Endothelial cell of umbilical vein (primary cell): ENCODE results near the gene NSMCE1. TPM values are rescaled to one million over a fixed set of nuclear protein-coding genes. Genes with fewer than 3 reads are reported as not detected.
A peak's percentile ranks its signal among the peaks of the same experiment; 100 is the strongest.

ENCODE experiments used
- BruUV-seq: library from RNA; stranded (reverse); fragments of 400-500 nt; replicated peaks from 2 replicates; lab custom pipeline; 2021; lab: Mats Ljungman, UMichigan
- CTCF ChIA-PET: fragments of 300-600, 350-600 bp; sonication (Branson Sonifier 250); formaldehyde crosslinking; loops from one replicate; lab custom pipeline; 2021; ENCODE audit warnings: antibody characterized with exemption, inconsistent platforms; lab: Charles Lee
- POLR2A ChIA-PET: fragments of 300-600, 350-600 bp; sonication (Branson Sonifier 250); formaldehyde crosslinking; loops from one replicate; lab custom pipeline; 2021; ENCODE audit warnings: antibody characterized with exemption, inconsistent platforms; lab: Charles Lee
- DNase-seq: peaks from one replicate; pipeline ENCODE4 v3.0.0-alpha.2; 2011; ENCODE audit warnings: low read depth, low spot score
- FAIRE-seq: peaks from 2 replicates; lab custom pipeline; 2011; peaks lifted over from hg19 to GRCh38; lab: Jason Lieb, UNC
- H2AFZ ChIP-seq: 2 replicates; pipeline ENCODE4 v1.6.0; 2012; ENCODE audit warnings: low read depth, low read length, control low read depth, inconsistent platforms
- H3K27ac ChIP-seq: 2 replicates; pipeline ENCODE4 v1.5.1; 2011; ENCODE audit warnings: low read depth, mild to moderate bottlenecking, control low read depth, low read length, moderate library complexity; ENCODE audit not compliant: insufficient read depth
- H3K27me3 ChIP-seq, 2 experiments: 2 replicates each; pipeline versions ENCODE4 v1.6.0 to v1.6.1; 2011; ENCODE audit warnings: low read length in 2 of 2, mixed read lengths in 1 of 2; ENCODE audit not compliant: control insufficient read depth in 2 of 2, insufficient read depth in 2 of 2
- H3K36me3 ChIP-seq, 2 experiments: 2 replicates in 1 of 2; 3 replicates in 1 of 2; pipeline ENCODE4 v1.5.1; 2011; ENCODE audit warnings: low read length in 2 of 2, mild to moderate bottlenecking in 1 of 2, moderate library complexity in 1 of 2; ENCODE audit not compliant: control insufficient read depth in 2 of 2, insufficient read depth in 2 of 2; ENCODE audit errors: extremely low read depth in 1 of 2
- H3K4me1 ChIP-seq: 3 replicates; pipeline ENCODE4 v1.5.1; 2011; ENCODE audit warnings: mild to moderate bottlenecking, low read length; ENCODE audit not compliant: control insufficient read depth, insufficient read depth; ENCODE audit errors: extremely low read depth
- H3K4me2 ChIP-seq: 2 replicates; pipeline ENCODE4 v1.6.1; 2011; ENCODE audit warnings: low read length, control low read depth, mixed read lengths; ENCODE audit not compliant: insufficient read depth
- H3K4me3 ChIP-seq, 3 experiments: fragments of 200-600 bp in 1 of 3; sonication (generic), shearing (Covaris generic) in 1 of 3; replicated peaks in 1 of 3; 2 replicates each; pipeline ENCODE4 v1.5.1; 2011 to 2016; ENCODE audit warnings: control low read depth in 3 of 3, low read length in 3 of 3, mild to moderate bottlenecking in 2 of 3, inconsistent platforms in 1 of 3, low read depth in 1 of 3, moderate library complexity in 1 of 3; ENCODE audit not compliant: insufficient read depth in 1 of 3
- H3K79me2 ChIP-seq: 2 replicates; pipeline ENCODE4 v1.6.0; 2012; ENCODE audit warnings: low read length, inconsistent platforms; ENCODE audit not compliant: control insufficient read depth, insufficient read depth
- H3K9ac ChIP-seq: replicated peaks from 2 replicates; pipeline ENCODE3; 2011; ENCODE audit warnings: low read length, control low read depth; ENCODE audit not compliant: insufficient read depth; ENCODE audit errors: extremely low read depth
- H3K9me1 ChIP-seq: replicated peaks from 3 replicates; pipeline ENCODE4 v1.6.0; 2011; ENCODE audit warnings: mild to moderate bottlenecking, low read length; ENCODE audit not compliant: control insufficient read depth, insufficient read depth; ENCODE audit errors: extremely low read depth
- H3K9me3 ChIP-seq: replicated peaks from 2 replicates; pipeline ENCODE4 v1.5.1; 2012; ENCODE audit warnings: low read length, inconsistent platforms; ENCODE audit not compliant: control insufficient read depth, insufficient read depth
- H4K20me1 ChIP-seq: replicated peaks from 2 replicates; pipeline ENCODE3; 2011; ENCODE audit warnings: mild to moderate bottlenecking, low read length; ENCODE audit not compliant: control insufficient read depth, insufficient read depth; ENCODE audit errors: extremely low read depth
- CTCF ChIP-seq, 2 donors: IDR thresholded peaks; 1 replicate in 1 of 2; 2 replicates in 1 of 2; pipeline ENCODE4 v1.5.1; 2011; ENCODE audit warnings: low read length in 2 of 2, mild to moderate bottlenecking in 2 of 2, moderate library complexity in 2 of 2, control low read depth in 1 of 2, inconsistent platforms in 1 of 2, low read depth in 1 of 2; ENCODE audit not compliant: insufficient read depth in 1 of 2; ENCODE audit errors: extremely low read depth in 1 of 2
- EZH2 ChIP-seq: IDR thresholded peaks from 2 replicates; pipeline ENCODE4 v1.6.1; 2012; ENCODE audit warnings: borderline replicate concordance, low read depth, mild to moderate bottlenecking, moderate library complexity, low read length, inconsistent platforms; ENCODE audit not compliant: severe bottlenecking
- FOS ChIP-seq: IDR thresholded peaks from 2 replicates; pipeline ENCODE4 v1.6.1; 2011; ENCODE audit warnings: mild to moderate bottlenecking, low read length, moderate library complexity, borderline replicate concordance; ENCODE audit not compliant: insufficient read depth
- GATA2 ChIP-seq: IDR thresholded peaks from 2 replicates; pipeline ENCODE4 v1.7.0; 2011; ENCODE audit warnings: low read depth, mild to moderate bottlenecking, moderate library complexity, mixed read lengths, low read length; ENCODE audit not compliant: insufficient read length, insufficient read depth
- JUN ChIP-seq: IDR thresholded peaks from 2 replicates; pipeline ENCODE4 v1.6.1; 2011; ENCODE audit warnings: borderline replicate concordance, low read depth; ENCODE audit not compliant: insufficient read length, insufficient read depth
- MYC ChIP-seq: IDR thresholded peaks from one replicate; pipeline ENCODE4 v1.6.1; 2011; ENCODE audit warnings: mild to moderate bottlenecking, low read depth, low read length
- POLR2A ChIP-seq: IDR thresholded peaks from 2 replicates; pipeline ENCODE4 v1.6.1; 2012; ENCODE audit warnings: low read depth, mild to moderate bottlenecking, control low read depth, low read length
- POLR2AphosphoS5 ChIP-seq: IDR thresholded peaks from 2 replicates; pipeline ENCODE4 v1.6.1; 2012; ENCODE audit warnings: low read depth, mild to moderate bottlenecking, control low read depth, low read length, moderate library complexity; ENCODE audit not compliant: insufficient read depth
- dilution Hi-C: fragments of 300-500 bp; cut with MboI; formaldehyde crosslinking; loops from one replicate; pipeline ENCODE4 v1.15.0; 2019; ENCODE audit warnings: low sequenced_read_pairs; ENCODE audit not compliant: extremely low pct_ligation_motif_present
- intact Hi-C: fragments of 100-400 bp; cut with micrococcal nuclease; formaldehyde crosslinking; loops from one replicate; pipeline ENCODE4 v1.10.0; 2022
- polyA plus RNA-seq, 4 experiments: library from polyadenylated mRNA; depleted of rRNA in 3 of 4; stranded (reverse) in 3 of 4; unstranded in 1 of 4; fragments of >200 nt; gene quantifications; 2 replicates each; pipeline versions ENCODE4 v1.2.1 to v1.2.3, GENCODE V29; 2011 to 2012; ENCODE audit warnings: missing spikeins in 1 of 4
- total RNA-seq: library from RNA; stranded (reverse); gene quantifications from 2 replicates; pipeline ENCODE4 v1.2.3, GENCODE V29; 2021
- TF ChIP-seq, protein P1 (sequence below): IDR thresholded peaks from 2 replicates; pipeline ENCODE4 v1.6.1; 2011; ENCODE audit not compliant: insufficient read depth, insufficient read length

The NSMCE1 gene
- total and polyA plus RNA-seq, 2 donors (not counting 3 experiments of a cell fraction or from before 2014, with no cell fraction given) = 23.8 to 42.0 TPM

GRCh38 chr16:27238591-27238990, 30.0 kb downstream of the NSMCE1 start:
- FAIRE-seq (no peak), DNase-seq (no peak)
- CTCF ChIA-PET = interaction anchor here (0.5 to 15.6 kb wide), 3 partner anchors 9 to 129 kb away, joined by 4 to 299 read pairs (median 4); no protein-coding TSS in a partner anchor
- no peak for TF ChIP-seq CTCF (IDR thresholded peaks at IDR 0.05; ENCODE audit: extremely low read depth in 1 of 2, insufficient read depth in 1 of 2, low read depth in 1 of 2, low read length in 2 of 2)
- TF ChIP-seq FOS = no peak
- TF ChIP-seq, protein P1, sequence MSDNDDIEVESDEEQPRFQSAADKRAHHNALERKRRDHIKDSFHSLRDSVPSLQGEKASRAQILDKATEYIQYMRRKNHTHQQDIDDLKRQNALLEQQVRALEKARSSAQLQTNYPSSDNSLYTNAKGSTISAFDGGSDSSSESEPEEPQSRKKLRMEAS = no peak
- TF ChIP-seq EZH2 = no peak
- TF ChIP-seq GATA2 = no peak
- TF ChIP-seq POLR2A = no peak
- no peak for TF ChIP-seq MYC
- TF ChIP-seq JUN = no peak
- no peak for TF ChIP-seq POLR2AphosphoS5
- Histone ChIP-seq H3K9me1 (no peaks in the 10 kb centered on the region), H3K9me3 (no peaks in the 10 kb centered on the region), H3K9ac (no peak overlapping the region), H2AFZ (no peak overlapping the region), H3K79me2 (no peaks in the 10 kb centered on the region), H3K4me1 (peaks cover 85% of the 10 kb centered on the region), H3K27ac (peak overlapping the region; percentile 99), H4K20me1 (no peaks in the 10 kb centered on the region), H3K4me3 (no peak overlapping the region), H3K36me3 (peaks cover 0 to 2% of the 10 kb centered on the region in 2 experiments), H3K27me3 (no peaks in the 10 kb centered on the region), H3K4me2 (no peak overlapping the region)
- POLR2A ChIA-PET = interaction anchor here (0.8 to 1.2 kb wide), 3 partner anchors 13 to 67 kb away, joined by 3 to 4 read pairs (median 3); partner anchors contain the start of gene KDM8
- intact Hi-C loops = no loop called here
- no TSS peak for BruUV-seq
- dilution Hi-C loops = no loop called here
